Measurements from ENCODE around the gene C16orf96. TPM values are rescaled to one million over a fixed set of nuclear protein-coding genes. Genes with fewer than 3 reads are reported as not detected.

The C16orf96 gene
- total and polyA plus RNA-seq, 2 experiments from 2014 or later = 0.37 to 2.2 TPM

DNA sequence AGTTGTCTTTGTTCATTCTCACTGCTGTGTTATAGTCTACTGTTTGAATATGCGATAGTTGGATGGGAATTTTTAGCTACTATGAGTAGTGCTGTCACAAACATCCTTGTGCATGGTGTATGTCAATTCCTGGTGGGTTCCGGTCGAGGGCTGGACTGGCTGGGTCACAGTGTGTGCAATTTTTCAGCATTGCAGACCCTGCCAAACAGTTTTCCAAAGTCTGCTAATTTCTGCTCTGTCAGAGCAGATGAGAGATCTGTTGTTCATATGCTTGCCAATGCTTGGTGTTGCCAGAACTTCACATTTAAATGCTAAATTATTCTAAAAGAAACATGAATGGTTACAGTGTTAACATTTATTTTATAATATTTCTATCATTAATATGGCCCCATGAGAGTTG, 3.6 kb upstream of the C16orf96 start:
- no peaks in the 10 kb centered on the region for H3F3A ChIP-seq (replicated peaks; ENCODE audit: low read depth)
- H4K20me1 ChIP-seq (replicated peaks; ENCODE audit: insufficient read depth) = no peaks in the 10 kb centered on the region
- no peaks in the 10 kb centered on the region for H3K4me1 ChIP-seq (ENCODE audit: insufficient read depth)
- Mint-ChIP-seq H3K4me1 (peaks cover 3% of the 10 kb centered on the region; the same call in 2 of the 3 replicates), H3K9me3 (no peaks in the 10 kb centered on the region), H3K27ac (no peak overlapping the region), H3K27me3 (ENCODE audit: insufficient read depth, low read depth, poor library complexity) (peaks cover 4% of the 10 kb centered on the region), H3K4me3 (no peak overlapping the region), H3K36me3 (ENCODE audit: low read depth) (no peaks in the 10 kb centered on the region)
- H3K4me2 ChIP-seq = no peak overlapping the region
- H3K4me3 ChIP-seq = no peak overlapping the region
- TF ChIP-seq EZH2 (IDR thresholded peaks at IDR 0.05; ENCODE audit: low read depth, unreplicated experiment) (no peak), POLR2AphosphoS5 (IDR thresholded peaks at IDR 0.05; ENCODE audit: low read depth) (no peak), STAT1 (IDR thresholded peaks at IDR 0.05; ENCODE audit: unreplicated experiment) (no peak), ZNF331 (CRISPR knock-in tag; IDR thresholded peaks at IDR 0.05; ENCODE audit: low read depth) (no peak), ZNF114 (CRISPR knock-in tag; IDR thresholded peaks at IDR 0.05) (no peak), CREB1 (CRISPR knock-in tag; IDR thresholded peaks at IDR 0.05; ENCODE audit: low read depth) (no peak), NANOG (IDR thresholded peaks at IDR 0.05; ENCODE audit: borderline replicate concordance) (no peak), EZH2phosphoT487 (IDR thresholded peaks at IDR 0.05; ENCODE audit: unreplicated experiment) (no peak), JUNB (IDR thresholded peaks at IDR 0.05; ENCODE audit: unreplicated experiment) (no peak)
- TF ChIP-seq, protein P1, sequence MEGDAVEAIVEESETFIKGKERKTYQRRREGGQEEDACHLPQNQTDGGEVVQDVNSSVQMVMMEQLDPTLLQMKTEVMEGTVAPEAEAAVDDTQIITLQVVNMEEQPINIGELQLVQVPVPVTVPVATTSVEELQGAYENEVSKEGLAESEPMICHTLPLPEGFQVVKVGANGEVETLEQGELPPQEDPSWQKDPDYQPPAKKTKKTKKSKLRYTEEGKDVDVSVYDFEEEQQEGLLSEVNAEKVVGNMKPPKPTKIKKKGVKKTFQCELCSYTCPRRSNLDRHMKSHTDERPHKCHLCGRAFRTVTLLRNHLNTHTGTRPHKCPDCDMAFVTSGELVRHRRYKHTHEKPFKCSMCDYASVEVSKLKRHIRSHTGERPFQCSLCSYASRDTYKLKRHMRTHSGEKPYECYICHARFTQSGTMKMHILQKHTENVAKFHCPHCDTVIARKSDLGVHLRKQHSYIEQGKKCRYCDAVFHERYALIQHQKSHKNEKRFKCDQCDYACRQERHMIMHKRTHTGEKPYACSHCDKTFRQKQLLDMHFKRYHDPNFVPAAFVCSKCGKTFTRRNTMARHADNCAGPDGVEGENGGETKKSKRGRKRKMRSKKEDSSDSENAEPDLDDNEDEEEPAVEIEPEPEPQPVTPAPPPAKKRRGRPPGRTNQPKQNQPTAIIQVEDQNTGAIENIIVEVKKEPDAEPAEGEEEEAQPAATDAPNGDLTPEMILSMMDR (conservative IDR thresholded peaks at IDR 0.05; ENCODE audit: low read depth in 2 of 2) = no peak
- TF ChIP-seq, protein P2, sequence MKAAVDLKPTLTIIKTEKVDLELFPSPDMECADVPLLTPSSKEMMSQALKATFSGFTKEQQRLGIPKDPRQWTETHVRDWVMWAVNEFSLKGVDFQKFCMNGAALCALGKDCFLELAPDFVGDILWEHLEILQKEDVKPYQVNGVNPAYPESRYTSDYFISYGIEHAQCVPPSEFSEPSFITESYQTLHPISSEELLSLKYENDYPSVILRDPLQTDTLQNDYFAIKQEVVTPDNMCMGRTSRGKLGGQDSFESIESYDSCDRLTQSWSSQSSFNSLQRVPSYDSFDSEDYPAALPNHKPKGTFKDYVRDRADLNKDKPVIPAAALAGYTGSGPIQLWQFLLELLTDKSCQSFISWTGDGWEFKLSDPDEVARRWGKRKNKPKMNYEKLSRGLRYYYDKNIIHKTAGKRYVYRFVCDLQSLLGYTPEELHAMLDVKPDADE (IDR thresholded peaks at IDR 0.05) = no peak
- TF ChIP-seq, protein P3, sequence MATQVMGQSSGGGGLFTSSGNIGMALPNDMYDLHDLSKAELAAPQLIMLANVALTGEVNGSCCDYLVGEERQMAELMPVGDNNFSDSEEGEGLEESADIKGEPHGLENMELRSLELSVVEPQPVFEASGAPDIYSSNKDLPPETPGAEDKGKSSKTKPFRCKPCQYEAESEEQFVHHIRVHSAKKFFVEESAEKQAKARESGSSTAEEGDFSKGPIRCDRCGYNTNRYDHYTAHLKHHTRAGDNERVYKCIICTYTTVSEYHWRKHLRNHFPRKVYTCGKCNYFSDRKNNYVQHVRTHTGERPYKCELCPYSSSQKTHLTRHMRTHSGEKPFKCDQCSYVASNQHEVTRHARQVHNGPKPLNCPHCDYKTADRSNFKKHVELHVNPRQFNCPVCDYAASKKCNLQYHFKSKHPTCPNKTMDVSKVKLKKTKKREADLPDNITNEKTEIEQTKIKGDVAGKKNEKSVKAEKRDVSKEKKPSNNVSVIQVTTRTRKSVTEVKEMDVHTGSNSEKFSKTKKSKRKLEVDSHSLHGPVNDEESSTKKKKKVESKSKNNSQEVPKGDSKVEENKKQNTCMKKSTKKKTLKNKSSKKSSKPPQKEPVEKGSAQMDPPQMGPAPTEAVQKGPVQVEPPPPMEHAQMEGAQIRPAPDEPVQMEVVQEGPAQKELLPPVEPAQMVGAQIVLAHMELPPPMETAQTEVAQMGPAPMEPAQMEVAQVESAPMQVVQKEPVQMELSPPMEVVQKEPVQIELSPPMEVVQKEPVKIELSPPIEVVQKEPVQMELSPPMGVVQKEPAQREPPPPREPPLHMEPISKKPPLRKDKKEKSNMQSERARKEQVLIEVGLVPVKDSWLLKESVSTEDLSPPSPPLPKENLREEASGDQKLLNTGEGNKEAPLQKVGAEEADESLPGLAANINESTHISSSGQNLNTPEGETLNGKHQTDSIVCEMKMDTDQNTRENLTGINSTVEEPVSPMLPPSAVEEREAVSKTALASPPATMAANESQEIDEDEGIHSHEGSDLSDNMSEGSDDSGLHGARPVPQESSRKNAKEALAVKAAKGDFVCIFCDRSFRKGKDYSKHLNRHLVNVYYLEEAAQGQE (IDR thresholded peaks at IDR 0.05; ENCODE audit: unreplicated experiment) = no peak
- TF ChIP-seq, protein P4, sequence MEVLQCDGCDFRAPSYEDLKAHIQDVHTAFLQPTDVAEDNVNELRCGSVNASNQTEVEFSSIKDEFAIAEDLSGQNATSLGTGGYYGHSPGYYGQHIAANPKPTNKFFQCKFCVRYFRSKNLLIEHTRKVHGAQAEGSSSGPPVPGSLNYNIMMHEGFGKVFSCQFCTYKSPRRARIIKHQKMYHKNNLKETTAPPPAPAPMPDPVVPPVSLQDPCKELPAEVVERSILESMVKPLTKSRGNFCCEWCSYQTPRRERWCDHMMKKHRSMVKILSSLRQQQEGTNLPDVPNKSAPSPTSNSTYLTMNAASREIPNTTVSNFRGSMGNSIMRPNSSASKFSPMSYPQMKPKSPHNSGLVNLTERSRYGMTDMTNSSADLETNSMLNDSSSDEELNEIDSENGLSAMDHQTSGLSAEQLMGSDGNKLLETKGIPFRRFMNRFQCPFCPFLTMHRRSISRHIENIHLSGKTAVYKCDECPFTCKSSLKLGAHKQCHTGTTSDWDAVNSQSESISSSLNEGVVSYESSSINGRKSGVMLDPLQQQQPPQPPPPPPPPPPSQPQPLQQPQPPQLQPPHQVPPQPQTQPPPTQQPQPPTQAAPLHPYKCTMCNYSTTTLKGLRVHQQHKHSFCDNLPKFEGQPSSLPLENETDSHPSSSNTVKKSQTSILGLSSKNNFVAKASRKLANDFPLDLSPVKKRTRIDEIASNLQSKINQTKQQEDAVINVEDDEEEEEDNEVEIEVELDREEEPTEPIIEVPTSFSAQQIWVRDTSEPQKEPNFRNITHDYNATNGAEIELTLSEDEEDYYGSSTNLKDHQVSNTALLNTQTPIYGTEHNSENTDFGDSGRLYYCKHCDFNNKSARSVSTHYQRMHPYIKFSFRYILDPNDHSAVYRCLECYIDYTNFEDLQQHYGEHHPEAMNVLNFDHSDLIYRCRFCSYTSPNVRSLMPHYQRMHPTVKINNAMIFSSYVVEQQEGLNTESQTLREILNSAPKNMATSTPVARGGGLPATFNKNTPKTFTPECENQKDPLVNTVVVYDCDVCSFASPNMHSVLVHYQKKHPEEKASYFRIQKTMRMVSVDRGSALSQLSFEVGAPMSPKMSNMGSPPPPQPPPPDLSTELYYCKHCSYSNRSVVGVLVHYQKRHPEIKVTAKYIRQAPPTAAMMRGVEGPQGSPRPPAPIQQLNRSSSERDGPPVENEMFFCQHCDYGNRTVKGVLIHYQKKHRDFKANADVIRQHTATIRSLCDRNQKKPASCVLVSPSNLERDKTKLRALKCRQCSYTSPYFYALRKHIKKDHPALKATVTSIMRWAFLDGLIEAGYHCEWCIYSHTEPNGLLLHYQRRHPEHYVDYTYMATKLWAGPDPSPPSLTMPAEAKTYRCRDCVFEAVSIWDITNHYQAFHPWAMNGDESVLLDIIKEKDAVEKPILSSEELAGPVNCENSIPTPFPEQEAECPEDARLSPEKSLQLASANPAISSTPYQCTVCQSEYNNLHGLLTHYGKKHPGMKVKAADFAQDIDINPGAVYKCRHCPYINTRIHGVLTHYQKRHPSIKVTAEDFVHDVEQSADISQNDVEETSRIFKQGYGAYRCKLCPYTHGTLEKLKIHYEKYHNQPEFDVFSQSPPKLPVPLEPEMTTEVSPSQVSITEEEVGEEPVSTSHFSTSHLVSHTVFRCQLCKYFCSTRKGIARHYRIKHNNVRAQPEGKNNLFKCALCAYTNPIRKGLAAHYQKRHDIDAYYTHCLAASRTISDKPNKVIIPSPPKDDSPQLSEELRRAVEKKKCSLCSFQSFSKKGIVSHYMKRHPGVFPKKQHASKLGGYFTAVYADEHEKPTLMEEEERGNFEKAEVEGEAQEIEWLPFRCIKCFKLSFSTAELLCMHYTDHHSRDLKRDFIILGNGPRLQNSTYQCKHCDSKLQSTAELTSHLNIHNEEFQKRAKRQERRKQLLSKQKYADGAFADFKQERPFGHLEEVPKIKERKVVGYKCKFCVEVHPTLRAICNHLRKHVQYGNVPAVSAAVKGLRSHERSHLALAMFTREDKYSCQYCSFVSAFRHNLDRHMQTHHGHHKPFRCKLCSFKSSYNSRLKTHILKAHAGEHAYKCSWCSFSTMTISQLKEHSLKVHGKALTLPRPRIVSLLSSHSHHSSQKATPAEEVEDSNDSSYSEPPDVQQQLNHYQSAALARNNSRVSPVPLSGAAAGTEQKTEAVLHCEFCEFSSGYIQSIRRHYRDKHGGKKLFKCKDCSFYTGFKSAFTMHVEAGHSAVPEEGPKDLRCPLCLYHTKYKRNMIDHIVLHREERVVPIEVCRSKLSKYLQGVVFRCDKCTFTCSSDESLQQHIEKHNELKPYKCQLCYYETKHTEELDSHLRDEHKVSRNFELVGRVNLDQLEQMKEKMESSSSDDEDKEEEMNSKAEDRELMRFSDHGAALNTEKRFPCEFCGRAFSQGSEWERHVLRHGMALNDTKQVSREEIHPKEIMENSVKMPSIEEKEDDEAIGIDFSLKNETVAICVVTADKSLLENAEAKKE (CRISPR knock-in tag; IDR thresholded peaks at IDR 0.05) = no peak
- no peak overlapping the region for H3K27ac ChIP-seq (ENCODE audit: low read depth)
- no peaks in the 10 kb centered on the region for H3K9me2 ChIP-seq (ENCODE audit: insufficient read depth)
- DNase-seq (ENCODE audit: low spot score) (no peak), ATAC-seq (no peak)
- no peaks in the 10 kb centered on the region for H3K36me3 ChIP-seq (ENCODE audit: insufficient read depth)
- no peak overlapping the region for H2AFZ ChIP-seq
- H3K79me2 ChIP-seq (replicated peaks; ENCODE audit: insufficient read depth) = no peaks in the 10 kb centered on the region
- H3K27me3 ChIP-seq (ENCODE audit: insufficient read depth) = no peaks in the 10 kb centered on the region

All from GM23338 (cell line).